Immature natural killer cell (primary cell): ENCODE data around the gene FOXO3. TPM values are rescaled to one million over a fixed set of nuclear protein-coding genes. Genes with fewer than 3 reads are reported as not detected.
"Not testable (repeated sequence)": the region's sequence is repeated elsewhere in the genome, so short reads cannot be mapped to it uniquely, and the experiment has no call there.

Experiments used
- DNase-seq, 3 donors: peaks; one replicate each; pipeline ENCODE4 v3.0.0; 2022; ENCODE audit warnings: mixed read lengths in 1 of 3
- H3K27ac Mint-ChIP-seq, 6 donors: one replicate each; pipeline ENCODE4 v1.8.0; 2020; ENCODE audit warnings: mixed read lengths in 6 of 6, mild to moderate bottlenecking in 5 of 6, inconsistent platforms in 4 of 6, moderate library complexity in 3 of 6
- H3K27me3 Mint-ChIP-seq, 3 donors: one replicate each; pipeline ENCODE4 v1.8.0; 2020 to 2021; ENCODE audit warnings: low read depth in 3 of 3, mild to moderate bottlenecking in 3 of 3, mixed read lengths in 3 of 3, moderate library complexity in 3 of 3, inconsistent platforms in 1 of 3
- H3K36me3 Mint-ChIP-seq, 3 donors: one replicate each; pipeline ENCODE4 v1.8.0; 2020; ENCODE audit warnings: mixed read lengths in 3 of 3, inconsistent platforms in 2 of 3, mild to moderate bottlenecking in 2 of 3
- H3K4me1 Mint-ChIP-seq, 2 donors: one replicate each; pipeline ENCODE4 v1.8.0; 2020; ENCODE audit warnings: inconsistent platforms in 2 of 2, mild to moderate bottlenecking in 2 of 2, mixed read lengths in 2 of 2, moderate library complexity in 1 of 2
- H3K4me3 Mint-ChIP-seq, 5 donors: one replicate each; pipeline ENCODE4 v1.8.0; 2020; ENCODE audit warnings: mild to moderate bottlenecking in 5 of 5, mixed read lengths in 5 of 5, inconsistent platforms in 3 of 5, moderate library complexity in 3 of 5
- H3K9me3 Mint-ChIP-seq, 6 donors: one replicate each; pipeline ENCODE4 v1.8.0; 2020; ENCODE audit warnings: mild to moderate bottlenecking in 6 of 6, mixed read lengths in 6 of 6, inconsistent platforms in 4 of 6, moderate library complexity in 3 of 6
- polyA plus RNA-seq, 3 donors: library from polyadenylated mRNA; unstranded; fragments of 300-500 nt; fragmentation: Illumina TruSeq; gene quantifications; one replicate each; pipeline ENCODE4 v1.2.3, GENCODE V29; 2021

FOXO3 gene
- polyA plus RNA-seq, 3 donors from 2014 or later, result 20.3 to 41.3 (median 36.4) TPM

DNA sequence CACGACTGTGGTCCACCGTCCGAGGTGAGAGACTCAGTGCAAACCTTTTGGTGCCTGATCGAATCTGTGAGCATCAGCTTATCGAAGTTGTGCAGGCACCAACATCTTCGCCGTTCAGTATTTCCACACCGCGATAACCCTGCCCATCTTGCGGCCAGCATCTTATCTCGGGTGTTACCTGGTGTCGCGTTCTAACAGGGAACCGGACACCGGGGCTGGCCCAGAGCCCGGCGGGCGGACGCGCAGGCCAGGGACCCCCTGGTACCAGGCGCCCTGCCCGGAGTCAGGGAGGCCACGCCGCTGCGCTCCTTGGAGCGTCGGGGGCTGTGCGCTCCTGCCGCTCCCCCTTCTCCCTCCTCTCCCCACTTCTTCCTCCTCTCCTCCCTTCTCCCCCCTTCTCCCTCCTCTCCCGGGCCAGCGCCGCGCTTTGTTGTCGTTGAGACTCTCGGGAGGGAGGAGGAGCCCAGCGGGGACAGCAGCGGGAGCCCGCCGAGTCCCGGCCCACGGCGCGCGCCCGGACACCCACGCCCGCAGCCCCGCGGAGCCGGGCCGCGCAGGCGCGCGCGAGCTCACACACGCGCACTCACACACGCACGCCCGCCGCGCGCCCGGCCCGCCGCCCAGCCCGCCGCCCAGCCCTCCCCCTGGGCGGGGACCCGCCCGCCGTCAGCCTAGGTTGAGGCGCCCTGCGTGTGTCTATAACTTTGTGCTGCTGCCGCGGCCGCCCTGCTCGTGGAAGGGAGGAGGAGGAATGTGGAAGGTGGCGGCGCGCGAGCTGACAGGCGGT is 1.4 kb upstream of the FOXO3 start:
- DNase-seq, result peak; percentile 89 to 91 (median 91)

DNA sequence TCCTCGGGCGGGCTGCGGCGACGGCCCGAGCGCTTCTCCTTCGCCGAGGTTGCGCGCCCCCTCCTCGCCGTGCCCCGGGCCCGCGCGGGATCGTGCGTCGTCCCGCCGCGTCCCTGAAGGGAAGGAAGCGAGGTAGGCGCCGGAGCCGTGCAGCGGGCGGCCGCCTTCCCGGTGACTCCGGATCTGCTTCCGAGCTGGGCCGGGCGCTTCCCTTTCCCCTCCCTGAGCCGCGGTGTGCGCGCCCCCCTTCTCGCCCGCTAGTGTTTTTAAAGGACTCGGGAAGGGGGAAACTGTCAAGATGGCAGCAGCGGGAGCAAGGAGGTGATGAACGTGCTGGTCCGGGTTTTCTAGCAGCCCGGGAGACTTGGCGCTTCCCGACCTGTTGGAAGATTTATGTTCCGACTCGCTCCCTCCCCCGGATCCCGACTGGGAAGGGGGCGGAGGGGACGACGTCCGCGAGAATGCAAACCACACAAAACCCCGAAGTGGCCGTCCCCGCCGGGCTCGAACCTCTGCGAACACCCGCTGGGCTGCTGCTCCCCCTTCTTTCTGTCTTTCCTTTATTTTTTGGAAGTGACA is 744 bp upstream of the FOXO3 start:
- peak overlapping the region; percentile 86 to 99 (median 91) for H3K4me3 Mint-ChIP-seq
- DNase-seq, result no peak

More for the DNA sequence above, 1.4 kb upstream of the FOXO3 start:
- no peaks in the 10 kb centered on the region for H3K9me3 Mint-ChIP-seq
- H3K4me3 Mint-ChIP-seq, result peak overlapping the region; percentile 94 to 99 (median 97)
- no peaks in the 10 kb centered on the region for H3K36me3 Mint-ChIP-seq
- peak overlapping the region; percentile 95 to 99 (median 99) for H3K27ac Mint-ChIP-seq
- peaks cover 32 to 37% of the 10 kb centered on the region in 2 donors for H3K4me1 Mint-ChIP-seq
- peaks cover 13 to 34% (median 23%) of the 10 kb centered on the region in 3 donors for H3K27me3 Mint-ChIP-seq

DNA sequence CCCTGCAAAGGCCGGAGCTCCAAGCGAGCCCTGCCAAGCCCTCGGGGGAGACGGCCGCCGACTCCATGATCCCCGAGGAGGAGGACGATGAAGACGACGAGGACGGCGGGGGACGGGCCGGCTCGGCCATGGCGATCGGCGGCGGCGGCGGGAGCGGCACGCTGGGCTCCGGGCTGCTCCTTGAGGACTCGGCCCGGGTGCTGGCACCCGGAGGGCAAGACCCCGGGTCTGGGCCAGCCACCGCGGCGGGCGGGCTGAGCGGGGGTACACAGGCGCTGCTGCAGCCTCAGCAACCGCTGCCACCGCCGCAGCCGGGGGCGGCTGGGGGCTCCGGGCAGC is 561 bp downstream of the FOXO3 start:
- H3K36me3 Mint-ChIP-seq, H3K9me3 Mint-ChIP-seq, DNase-seq: not testable (repeated sequence)
- Mint-ChIP-seq H3K4me3 (peak overlapping the region in 3 of 5 donors; percentile 92 to 98 (median 97)), H3K4me1 (peaks cover 52 to 57% of the 10 kb centered on the region in 2 donors), H3K27me3 (peaks cover 13 to 34% (median 23%) of the 10 kb centered on the region in 3 donors), H3K27ac (peak overlapping the region in 1 of 6 donors; percentile 94)

More for the DNA sequence above, 744 bp upstream of the FOXO3 start:
- Mint-ChIP-seq H3K36me3 (no peaks in the 10 kb centered on the region), H3K27ac (peak overlapping the region; percentile 87 to 95 (median 92)), H3K9me3 (no peaks in the 10 kb centered on the region), H3K27me3 (peaks cover 13 to 34% (median 23%) of the 10 kb centered on the region in 3 donors), H3K4me1 (peaks cover 39 to 44% of the 10 kb centered on the region in 2 donors)

DNA sequence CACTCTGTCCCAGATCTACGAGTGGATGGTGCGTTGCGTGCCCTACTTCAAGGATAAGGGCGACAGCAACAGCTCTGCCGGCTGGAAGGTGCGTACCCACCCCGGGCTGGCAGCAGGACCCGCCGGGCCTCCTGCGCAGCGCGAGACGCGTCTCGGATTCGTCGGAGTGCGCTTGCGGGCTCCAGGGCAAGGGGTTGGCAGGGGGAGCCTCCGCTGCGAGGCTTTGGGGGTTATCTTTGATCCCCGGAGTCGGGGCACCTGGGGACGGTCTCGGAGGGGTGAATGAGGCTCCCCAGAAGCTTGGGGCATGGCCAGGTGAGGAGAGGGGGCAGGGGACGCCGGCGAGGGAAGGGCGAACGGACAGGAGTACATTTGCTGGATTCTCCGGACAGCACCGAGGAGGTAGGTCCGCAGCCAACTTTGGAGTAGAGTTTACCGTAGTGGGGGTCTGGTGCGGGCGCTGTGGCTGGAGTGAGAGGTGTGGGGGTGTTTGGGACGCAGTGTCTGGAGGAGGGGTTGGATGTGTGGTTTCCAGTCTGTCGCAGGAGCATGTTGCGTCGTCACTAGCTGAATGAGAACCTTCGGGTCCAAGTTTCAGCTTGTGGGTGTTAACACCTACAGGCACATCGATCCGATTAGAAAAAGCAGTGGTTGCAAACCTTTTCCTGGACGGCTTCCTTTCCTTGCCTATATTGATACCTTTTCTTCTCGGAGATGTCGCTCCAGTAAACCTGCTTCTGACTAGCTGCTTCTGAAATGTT is 1.2 kb downstream of the FOXO3 start:
- peak overlapping the region; percentile 39 to 98 (median 96) for H3K27ac Mint-ChIP-seq

DNA sequence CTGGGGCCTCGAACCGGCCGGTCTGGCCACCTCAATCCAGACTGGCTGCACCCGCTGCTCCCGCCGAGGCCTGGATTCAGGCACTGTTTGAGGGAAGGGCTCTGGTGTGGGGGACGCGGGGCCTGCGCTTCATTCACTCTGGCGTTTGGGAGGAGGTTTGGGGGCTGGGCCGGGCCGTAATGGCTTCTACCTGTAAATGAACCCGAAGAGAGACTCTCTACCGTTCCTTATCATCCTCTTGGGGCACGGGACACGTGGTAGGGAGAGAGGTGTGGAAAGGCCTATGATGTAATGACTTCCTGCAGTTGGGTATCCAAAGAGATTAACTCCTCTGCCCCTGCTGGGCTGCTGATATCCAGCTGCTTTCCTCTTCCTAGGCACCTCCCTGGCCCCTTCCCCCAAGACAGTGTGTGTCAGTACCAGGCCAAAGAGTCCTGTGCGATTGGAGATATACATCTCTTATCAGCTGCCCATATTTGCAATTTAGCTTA is 1.8 kb downstream of the FOXO3 start:
- H3K27me3 Mint-ChIP-seq, result peaks cover 13 to 28% (median 24%) of the 10 kb centered on the region in 3 donors
- no peaks in the 10 kb centered on the region for H3K9me3 Mint-ChIP-seq
- peaks cover 59% of the 10 kb centered on the region in 2 donors for H3K4me1 Mint-ChIP-seq
- no peak for DNase-seq
- peak overlapping the region; percentile 39 to 98 (median 96) for H3K27ac Mint-ChIP-seq
- peaks cover 0 to 4% (median 0%) of the 10 kb centered on the region in 3 donors for H3K36me3 Mint-ChIP-seq
- H3K4me3 Mint-ChIP-seq, result peak overlapping the region; percentile 91 to 98 (median 94)

More for the DNA sequence above, 1.2 kb downstream of the FOXO3 start:
- Mint-ChIP-seq H3K4me3 (peak overlapping the region; percentile 91 to 98 (median 94)), H3K4me1 (peaks cover 59% of the 10 kb centered on the region in 2 donors), H3K36me3 (no peaks in the 10 kb centered on the region), H3K9me3 (no peaks in the 10 kb centered on the region), H3K27me3 (peaks cover 13 to 34% (median 23%) of the 10 kb centered on the region in 3 donors)
- DNase-seq, result peak; percentile 58 to 71 (median 70)

DNA sequence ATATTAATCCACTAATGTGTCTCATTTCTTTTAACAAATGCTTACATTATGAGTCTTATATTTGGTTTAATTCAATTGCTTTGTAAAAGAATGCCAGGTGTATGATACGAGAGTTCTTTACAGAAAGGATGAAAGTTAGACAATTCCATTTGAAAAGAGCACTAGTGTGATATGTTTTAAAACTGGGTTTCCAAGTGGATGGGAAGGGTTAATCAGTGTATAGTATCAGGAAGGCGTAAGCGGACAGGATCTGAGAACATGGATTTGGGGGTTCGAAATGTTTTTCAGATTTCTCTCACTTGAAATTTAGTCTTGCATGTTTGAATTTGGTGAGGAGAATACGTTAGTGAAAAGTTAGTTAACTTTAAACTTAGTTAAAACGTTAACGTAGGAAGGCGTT is 2.6 kb downstream of the FOXO3 start:
- peak overlapping the region; percentile 39 to 97 (median 72) for H3K27ac Mint-ChIP-seq
- no peaks in the 10 kb centered on the region for H3K9me3 Mint-ChIP-seq
- H3K4me1 Mint-ChIP-seq, result peaks cover 65 to 66% of the 10 kb centered on the region in 2 donors
- H3K4me3 Mint-ChIP-seq, result peak overlapping the region in 4 of 5 donors; percentile 92 to 98 (median 96)
- H3K27me3 Mint-ChIP-seq, result peaks cover 13 to 27% (median 23%) of the 10 kb centered on the region in 3 donors
- no peak for DNase-seq
- peaks cover 0 to 7% (median 0%) of the 10 kb centered on the region in 3 donors for H3K36me3 Mint-ChIP-seq

DNA sequence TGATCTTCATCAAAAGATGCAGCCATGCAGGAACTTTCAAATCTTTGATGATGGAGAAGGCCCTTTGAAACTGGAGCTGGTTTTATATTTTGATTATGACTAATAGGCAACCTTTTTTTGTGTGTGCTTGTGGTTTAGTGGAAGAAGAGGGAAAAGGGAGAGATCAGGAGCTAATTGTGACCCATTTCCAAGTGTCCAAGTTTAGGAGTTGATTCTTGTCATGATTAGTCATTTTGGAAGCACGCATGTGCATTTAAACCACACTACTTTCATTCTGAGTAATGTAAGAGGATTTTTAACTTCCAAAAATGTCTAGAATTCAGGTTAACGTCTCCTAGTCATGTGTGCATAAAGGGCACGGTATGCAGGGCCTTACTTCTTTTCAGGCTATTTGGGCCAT is 3.5 kb downstream of the FOXO3 start:
- Mint-ChIP-seq H3K4me1 (peaks cover 74 to 75% of the 10 kb centered on the region in 2 donors), H3K9me3 (no peaks in the 10 kb centered on the region), H3K27ac (peak overlapping the region; percentile 65 to 92 (median 82)), H3K4me3 (peak overlapping the region; percentile 6 to 74 (median 50)), H3K27me3 (peaks cover 10 to 19% (median 15%) of the 10 kb centered on the region in 3 donors), H3K36me3 (peaks cover 0 to 8% (median 0%) of the 10 kb centered on the region in 3 donors)
- no peak for DNase-seq

DNA sequence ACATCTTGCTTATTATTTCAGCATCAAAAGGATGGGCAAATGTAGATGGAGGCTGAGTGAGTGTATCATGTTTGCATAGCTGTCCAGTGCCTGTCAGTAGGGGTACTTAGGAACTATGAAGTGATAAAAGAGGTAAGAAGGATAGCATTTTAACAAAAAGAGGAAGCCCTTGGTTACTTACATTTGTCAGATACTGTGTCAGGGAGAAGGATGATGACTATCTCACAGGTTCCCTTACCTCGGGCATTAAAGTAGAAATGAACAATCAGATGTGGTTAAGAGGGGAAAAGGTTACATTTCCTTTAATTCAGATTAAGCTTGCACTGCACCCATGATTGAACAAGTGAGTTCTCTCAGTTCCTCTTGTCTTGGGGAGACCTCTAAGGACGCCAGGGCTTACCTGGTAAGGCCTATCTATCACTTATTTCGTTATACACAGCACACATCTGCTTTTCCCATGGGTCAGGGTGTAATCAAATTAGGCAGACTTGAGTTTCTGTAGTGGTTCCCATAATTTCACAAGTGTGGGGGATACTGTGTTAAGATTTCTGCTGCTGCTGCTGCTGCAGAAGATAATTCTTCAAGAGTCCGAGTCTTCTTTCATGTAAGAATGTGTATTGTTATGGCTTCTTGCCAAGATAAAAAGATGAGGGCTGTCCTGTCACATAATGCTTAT is 4.5 kb downstream of the FOXO3 start:
- Mint-ChIP-seq H3K27ac (peak overlapping the region; percentile 65 to 92 (median 82)), H3K9me3 (no peaks in the 10 kb centered on the region), H3K4me1 (peaks cover 79 to 80% of the 10 kb centered on the region in 2 donors), H3K27me3 (peaks cover 10 to 14% (median 13%) of the 10 kb centered on the region in 3 donors), H3K4me3 (peak overlapping the region; percentile 28 to 76 (median 58)), H3K36me3 (peaks cover 0 to 11% (median 4%) of the 10 kb centered on the region in 3 donors)
- DNase-seq, result peak in 2 of 3 donors; percentile 20 to 22

DNA sequence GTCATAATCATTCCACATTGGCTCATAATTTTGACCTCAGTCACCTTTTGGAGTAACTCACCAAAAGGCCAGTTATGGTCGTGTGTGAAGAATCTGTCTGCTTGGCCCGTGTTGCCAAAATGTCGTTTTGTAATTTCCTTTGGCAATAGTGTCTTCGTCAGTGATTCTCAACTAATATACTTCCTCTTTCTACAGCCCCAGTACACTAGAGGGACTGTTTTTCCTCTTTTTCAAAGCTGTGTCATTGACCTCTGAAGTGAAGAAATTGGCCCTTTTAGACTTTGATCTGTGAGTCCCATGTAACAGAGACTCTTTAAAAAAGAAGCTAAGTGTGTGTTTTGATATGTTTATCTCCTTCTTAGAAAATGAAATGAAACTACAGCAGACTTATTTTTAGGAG is 5.2 kb downstream of the FOXO3 start:
- no peaks in the 10 kb centered on the region for H3K9me3 Mint-ChIP-seq
- H3K27me3 Mint-ChIP-seq, result peaks cover 9 to 13% (median 10%) of the 10 kb centered on the region in 3 donors
- peaks cover 81 to 86% of the 10 kb centered on the region in 2 donors for H3K4me1 Mint-ChIP-seq
- H3K36me3 Mint-ChIP-seq, result peaks cover 2 to 17% (median 5%) of the 10 kb centered on the region in 3 donors
- peak overlapping the region; percentile 28 to 76 (median 58) for H3K4me3 Mint-ChIP-seq
- DNase-seq, result peak; percentile 35 to 38 (median 37)
- peak overlapping the region; percentile 65 to 92 (median 82) for H3K27ac Mint-ChIP-seq

DNA sequence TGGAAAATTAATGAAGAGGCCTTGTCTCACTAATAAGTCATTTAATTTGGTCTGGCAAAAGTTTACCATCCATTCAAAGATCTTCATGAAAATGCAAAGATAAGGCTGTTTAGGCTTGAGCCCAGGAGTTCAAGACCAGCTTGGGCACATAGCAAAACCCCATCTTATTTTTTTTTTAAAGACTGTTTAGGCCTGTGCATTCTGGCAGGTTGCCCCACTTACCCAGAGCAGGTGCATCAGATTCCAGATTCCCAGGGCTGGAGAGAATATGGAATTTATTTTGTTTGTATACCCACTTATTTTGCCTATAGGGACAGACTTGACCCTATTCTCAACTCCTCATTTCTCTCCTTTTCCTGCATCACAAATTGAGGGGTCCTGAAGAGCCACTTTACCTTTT is 5.7 kb downstream of the FOXO3 start:
- Mint-ChIP-seq H3K9me3 (no peaks in the 10 kb centered on the region), H3K36me3 (peaks cover 7 to 22% (median 10%) of the 10 kb centered on the region in 3 donors), H3K27me3 (peaks cover 8 to 13% (median 10%) of the 10 kb centered on the region in 3 donors), H3K27ac (peak overlapping the region; percentile 65 to 92 (median 82)), H3K4me1 (peaks cover 86 to 91% of the 10 kb centered on the region in 2 donors), H3K4me3 (peak overlapping the region in 4 of 5 donors; percentile 28 to 76 (median 62))
- DNase-seq, result no peak

DNA sequence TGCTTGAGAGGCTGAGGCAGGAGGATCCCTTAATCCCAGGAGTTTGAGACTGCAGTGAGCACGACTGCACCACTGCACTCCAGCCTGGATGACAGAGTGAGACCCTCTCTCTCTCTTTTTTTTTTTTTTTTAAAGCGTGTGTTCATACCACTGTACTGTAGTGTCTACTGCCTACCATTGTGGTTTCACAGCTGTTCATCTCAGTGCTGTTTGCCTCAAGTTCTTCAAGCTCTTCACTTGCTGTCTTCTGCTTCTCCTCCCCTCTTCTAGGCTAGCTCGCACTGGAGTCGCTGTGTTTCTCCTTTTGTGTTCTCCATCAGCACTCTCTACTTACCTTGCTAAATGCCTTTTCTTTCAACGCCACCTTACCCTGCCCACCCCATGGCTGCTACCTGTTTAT is 7.4 kb downstream of the FOXO3 start:
- peaks cover 3 to 4% (median 3%) of the 10 kb centered on the region in 3 donors for H3K27me3 Mint-ChIP-seq
- H3K27ac Mint-ChIP-seq, result peak overlapping the region; percentile 54 to 88 (median 79)
- no peaks in the 10 kb centered on the region for H3K9me3 Mint-ChIP-seq
- H3K4me3 Mint-ChIP-seq, result peak overlapping the region; percentile 70 to 85 (median 74)
- peaks cover 7 to 24% (median 15%) of the 10 kb centered on the region in 3 donors for H3K36me3 Mint-ChIP-seq
- peaks cover 74 to 86% of the 10 kb centered on the region in 2 donors for H3K4me1 Mint-ChIP-seq
- peak; percentile 39 to 55 (median 47) for DNase-seq

DNA sequence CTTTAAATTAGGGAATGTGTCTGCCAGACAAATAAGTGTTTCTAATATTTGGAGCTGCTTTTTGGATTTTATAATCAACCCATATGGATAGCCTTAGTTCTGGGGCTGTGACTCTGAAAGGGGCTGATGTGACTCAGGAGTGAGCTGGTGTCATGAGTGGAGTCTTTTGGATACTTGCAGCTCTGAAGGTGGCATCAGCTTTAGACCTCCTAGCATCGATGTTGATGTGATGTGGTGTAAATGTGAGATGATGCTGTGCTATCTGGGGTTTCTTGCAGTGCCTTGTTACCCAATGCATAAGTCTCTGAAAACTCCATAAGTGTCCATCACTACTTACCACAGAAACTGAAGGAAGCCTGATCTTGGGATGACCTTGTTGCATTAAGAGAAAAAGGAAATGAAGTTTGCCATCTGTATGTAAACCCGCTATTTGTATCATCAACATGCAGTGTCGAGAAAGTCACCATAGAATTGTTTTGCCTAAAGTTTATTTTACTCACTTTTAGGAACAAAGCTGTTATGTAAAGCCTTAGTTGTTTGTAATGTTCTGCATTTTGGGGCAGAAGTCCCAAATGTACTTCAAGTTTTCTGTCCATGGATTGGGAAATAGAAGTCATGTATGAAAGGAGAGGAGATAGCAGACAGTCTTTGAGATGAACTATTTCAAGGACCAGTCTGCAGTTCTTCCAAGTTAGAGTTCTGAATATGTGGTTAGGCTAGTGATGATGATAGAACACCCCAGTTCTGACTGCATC is 8.0 kb downstream of the FOXO3 start:
- Mint-ChIP-seq H3K36me3 (peaks cover 7 to 24% (median 15%) of the 10 kb centered on the region in 3 donors), H3K4me3 (peak overlapping the region; percentile 70 to 85 (median 74)), H3K9me3 (no peaks in the 10 kb centered on the region), H3K4me1 (peaks cover 70 to 79% of the 10 kb centered on the region in 2 donors), H3K27ac (peak overlapping the region; percentile 54 to 88 (median 79)), H3K27me3 (peaks cover 3 to 4% (median 3%) of the 10 kb centered on the region in 3 donors)
- no peak for DNase-seq
